ENCODE measurements around the gene METTL1.

The METTL1 gene

GRCh38 chr12:57733928-57734327 lies 38.0 kb downstream of the METTL1 start:
- no peaks in the 10 kb centered on the region for H3K36me3 ChIP-seq

GRCh38 chr12:57732726-57733593 lies 38.9 kb downstream of the METTL1 start:
- H3K36me3 ChIP-seq = no peaks in the 10 kb centered on the region
- no peak for DNase-seq
- no peak overlapping the region for H3K27ac ChIP-seq
- intact Hi-C loops (cut with DNase I; ENCODE audit: low total_unique reads) = no loop called here
- TF ChIP-seq CTCF (IDR thresholded peaks at IDR 0.05) = no peak
- H3K27me3 ChIP-seq = peaks cover 8 to 62% of the 10 kb centered on the region in 2 donors
- no peak overlapping the region for H3K4me3 ChIP-seq
- H3K9me3 ChIP-seq = no peaks in the 10 kb centered on the region
- peaks cover 7 to 28% (median 22%) of the 10 kb centered on the region in 4 donors for H3K4me1 ChIP-seq

More at GRCh38 chr12:57733928-57734327, 38.0 kb downstream of the METTL1 start:
- Histone ChIP-seq H3K4me3 (no peak overlapping the region), H3K4me1 (peaks cover 15 to 38% (median 32%) of the 10 kb centered on the region in 4 donors), H3K27me3 (peaks cover 8 to 71% of the 10 kb centered on the region in 2 donors), H3K9me3 (no peaks in the 10 kb centered on the region), H3K27ac (no peak overlapping the region)
- no peak for DNase-seq
- no peak for TF ChIP-seq CTCF (IDR thresholded peaks at IDR 0.05)
- intact Hi-C loops (cut with DNase I; ENCODE audit: low total_unique reads) = no loop called here

GRCh38 chr12:57732270-57732669 lies 39.6 kb downstream of the METTL1 start:
- TF ChIP-seq CTCF (IDR thresholded peaks at IDR 0.05) = no peak
- no peak for DNase-seq
- no peaks in the 10 kb centered on the region for H3K9me3 ChIP-seq
- H3K4me3 ChIP-seq = no peak overlapping the region
- H3K27ac ChIP-seq = no peak overlapping the region
- H3K4me1 ChIP-seq = peaks cover under 1 to 24% (median 16%) of the 10 kb centered on the region in 4 donors
- H3K36me3 ChIP-seq = no peaks in the 10 kb centered on the region
- intact Hi-C loops (cut with DNase I; ENCODE audit: low total_unique reads) = no loop called here
- H3K27me3 ChIP-seq = peaks cover 3 to 59% of the 10 kb centered on the region in 2 donors

- DNase-seq = no peak
- intact Hi-C loops (cut with DNase I; ENCODE audit: low total_unique reads) = no loop called here
- H3K9me3 ChIP-seq = no peaks in the 10 kb centered on the region
- no peaks in the 10 kb centered on the region for H3K36me3 ChIP-seq
- H3K4me3 ChIP-seq = no peak overlapping the region
- H3K27me3 ChIP-seq = peaks cover 0 to 58% of the 10 kb centered on the region in 2 donors
- no peak overlapping the region for H3K27ac ChIP-seq
- peaks cover 0 to 24% (median 13%) of the 10 kb centered on the region in 4 donors for H3K4me1 ChIP-seq
- no peak for TF ChIP-seq CTCF (IDR thresholded peaks at IDR 0.05)
Measured at GRCh38 chr12:57731411-57732080, 40.4 kb downstream of the METTL1 start.

GRCh38 chr12:57730336-57731067 lies 41.4 kb downstream of the METTL1 start:
- no peak for TF ChIP-seq CTCF (IDR thresholded peaks at IDR 0.05)

More at GRCh38 chr12:57730336-57731067, 41.4 kb downstream of the METTL1 start:
- H3K27me3 ChIP-seq = peaks cover 0 to 55% of the 10 kb centered on the region in 2 donors
- H3K9me3 ChIP-seq = no peaks in the 10 kb centered on the region
- no peaks in the 10 kb centered on the region for H3K36me3 ChIP-seq
- intact Hi-C loops (cut with DNase I; ENCODE audit: low total_unique reads) = no loop called here
- H3K4me1 ChIP-seq = peaks cover 0 to 22% (median 15%) of the 10 kb centered on the region in 4 donors
- H3K4me3 ChIP-seq = no peak overlapping the region
- DNase-seq = no peak
- H3K27ac ChIP-seq = no peak overlapping the region
